Fibroblast of villous mesenchyme (primary cell): Measurements from ENCODE around the gene SRI. TPM values are rescaled to one million over a fixed set of nuclear protein-coding genes. Genes with fewer than 3 reads are reported as not detected.
"Not testable (repeated sequence)": the region's sequence is repeated elsewhere in the genome, so short reads cannot be mapped to it uniquely, and the experiment has no call there.

Source experiments
- DNase-seq: peaks from one replicate; pipeline ENCODE4 v3.0.0-alpha.2; 2010; ENCODE audit warnings: low read depth
- H3K4me3 ChIP-seq: 2 replicates; pipeline ENCODE4 v1.5.1; 2011; ENCODE audit warnings: low read depth, mild to moderate bottlenecking, low read length
- CTCF ChIP-seq: IDR thresholded peaks from 2 replicates; pipeline ENCODE4 v1.5.1; 2012; ENCODE audit warnings: low read depth, mild to moderate bottlenecking, low read length; ENCODE audit not compliant: insufficient read depth
- total RNA-seq: library from RNA; depleted of rRNA; stranded (reverse); fragments of >200 nt; gene quantifications from 2 replicates; pipeline ENCODE4 v1.2.3, GENCODE V29; 2012

SRI gene
- total RNA-seq, 1 donor = 81.2 TPM

GRCh38 chr7:88167721-88168120, 52.1 kb downstream of the SRI start:
- DNase-seq = no peak
- TF ChIP-seq CTCF = no peak
- no peak overlapping the region for H3K4me3 ChIP-seq

- H3K4me3 ChIP-seq = no peak overlapping the region
- no peak for DNase-seq
- TF ChIP-seq CTCF = no peak
Measured at GRCh38 chr7:88167223-88167622, 52.6 kb downstream of the SRI start.

GRCh38 chr7:88165697-88166096, 54.1 kb downstream of the SRI start:
- TF ChIP-seq CTCF = no peak
- H3K4me3 ChIP-seq = no peak overlapping the region
- DNase-seq = no peak

- not testable (repeated sequence) for H3K4me3 ChIP-seq, DNase-seq
Measured at GRCh38 chr7:88159741-88160140, 60.1 kb downstream of the SRI start.

GRCh38 chr7:88156356-88156755, 63.5 kb downstream of the SRI start:
- TF ChIP-seq CTCF = no peak
- no peak for DNase-seq
- H3K4me3 ChIP-seq = no peak overlapping the region

GRCh38 chr7:88155756-88156155, 64.1 kb downstream of the SRI start:
- DNase-seq = no peak
- no peak overlapping the region for H3K4me3 ChIP-seq
- TF ChIP-seq CTCF = no peak

Other genes starting within 250 kb of the SRI start
- gene STEAP4, start 86.9 kb upstream of the SRI start, total RNA-seq = under 0.01 TPM in 2 replicates